HepG2 (cell line): ENCODE measurements around the gene YAP1. TPM values are rescaled to one million over a fixed set of nuclear protein-coding genes. Genes with fewer than 3 reads are reported as not detected.
A peak's percentile ranks its signal among the peaks of the same experiment; 100 is the strongest.

Experiments used
- ARNTL ChIP-seq: sonication (generic); formaldehyde crosslinking; IDR thresholded peaks from 2 replicates; pipeline ENCODE4 v1.4.0; 2020; ENCODE audit warnings: mild to moderate bottlenecking, missing genetic modification reagents
- CCAR2 ChIP-seq: fragments of 200-400 bp; formaldehyde crosslinking; optimal IDR thresholded peaks from 2 replicates; pipeline ENCODE3; 2018; ENCODE audit warnings: low read depth, mild to moderate bottlenecking, low read length, moderate library complexity
- JUND ChIP-seq: sonication (generic); formaldehyde crosslinking; IDR thresholded peaks from 2 replicates; pipeline ENCODE4 v1.8.0; 2022; ENCODE audit warnings: mild to moderate bottlenecking, missing genetic modification reagents
- MIER3 ChIP-seq: IDR thresholded peaks from 2 replicates; pipeline ENCODE4 v1.6.1; 2016; ENCODE audit warnings: missing compliant biosample characterization, borderline replicate concordance
- RBM39 ChIP-seq: fragments of 200-400 bp; formaldehyde crosslinking; IDR thresholded peaks from one replicate; pipeline ENCODE4 v1.6.1; 2018; ENCODE audit warnings: antibody characterized with exemption, mild to moderate bottlenecking, low read depth, low read length; ENCODE audit not compliant: poor library complexity, severe bottlenecking
- REST ChIP-seq, 2 experiments: IDR thresholded peaks; 2 replicates each; pipeline ENCODE4 v1.6.1; 2011 to 2012; ENCODE audit warnings: low read length in 2 of 2, borderline replicate concordance in 1 of 2, low read depth in 1 of 2, mild to moderate bottlenecking in 1 of 2, moderate library complexity in 1 of 2
- TRIM22 ChIP-seq: fragments of 450-650 bp; IDR thresholded peaks from 2 replicates; pipeline ENCODE4 v1.6.1; 2017
- ZBED4 ChIP-seq: sonication (generic); formaldehyde crosslinking; IDR thresholded peaks from 2 replicates; pipeline ENCODE4 v1.4.0; 2020; ENCODE audit warnings: missing genetic modification reagents, borderline replicate concordance
- ZIK1 ChIP-seq: sonication (generic); formaldehyde crosslinking; IDR thresholded peaks from 2 replicates; pipeline ENCODE4 v1.5.0; 2020; ENCODE audit warnings: mild to moderate bottlenecking, low read depth, missing genetic modification reagents, borderline replicate concordance
- ZNF138 ChIP-seq: sonication (generic); formaldehyde crosslinking; IDR thresholded peaks from 2 replicates; pipeline ENCODE4 v1.5.0; 2020; ENCODE audit warnings: mild to moderate bottlenecking, low read depth, missing genetic modification reagents
- ZNF20 ChIP-seq: sonication (generic); formaldehyde crosslinking; IDR thresholded peaks from 2 replicates; pipeline ENCODE4 v1.4.0; 2020; ENCODE audit warnings: mild to moderate bottlenecking, moderate library complexity, missing genetic modification reagents
- ZNF609 ChIP-seq: sonication (generic); formaldehyde crosslinking; IDR thresholded peaks from 2 replicates; pipeline ENCODE4 v1.4.0; 2020; ENCODE audit warnings: mild to moderate bottlenecking, missing genetic modification reagents, borderline replicate concordance
- ZSCAN12 ChIP-seq: sonication (generic); formaldehyde crosslinking; IDR thresholded peaks from 2 replicates; pipeline ENCODE4 v1.9.0; 2021; ENCODE audit warnings: mild to moderate bottlenecking, missing genetic modification reagents
- polyA plus RNA-seq, 8 experiments: library from polyadenylated mRNA; depleted of rRNA in 3 of 8; stranded (reverse) in 7 of 8; unstranded in 1 of 8; fragments of >200 nt; fragmentation: Illumina TruSeq in 4 of 8; extraction: Trizol in 4 of 8; gene quantifications; 2 replicates each; pipeline versions ENCODE4 v1.2.1 to v1.2.3, GENCODE V29; 2011 to 2016; ENCODE audit warnings: low read depth in 4 of 8, missing spikeins in 1 of 8, mixed read lengths in 1 of 8; ENCODE audit not compliant: insufficient read depth in 1 of 8
- total RNA-seq, 5 experiments: library from RNA; depleted of rRNA; stranded (reverse); fragments of >200 nt; fragmentation: Illumina TruSeq; extraction: Trizol; gene quantifications; 2 replicates each; pipeline ENCODE4 v1.2.3, GENCODE V29; 2016; ENCODE audit warnings: low read depth in 1 of 5
- TF ChIP-seq, protein P1 (sequence below): sonication (generic); formaldehyde crosslinking; IDR thresholded peaks from 2 replicates; pipeline ENCODE4 v1.8.0; 2022; ENCODE audit warnings: missing genetic modification reagents, low read depth, mild to moderate bottlenecking, borderline replicate concordance

YAP1 gene
- total and polyA plus RNA-seq, 2 of the 13 experiments (the other 11 are each of a cell fraction or from before 2014, with no cell fraction given): 59.5 to 91.0 TPM

GRCh38 chr11:102186551-102187191 is 76.4 kb downstream of the YAP1 start (continued):
- TF ChIP-seq ZNF609 (CRISPR knock-in tag) (peak; percentile 65; the same call in 1 of the 2 replicates), MIER3 (CRISPR knock-in tag) (no peak), ZNF20 (CRISPR knock-in tag) (no peak), CCAR2 (no peak), RBM39 (no peak), JUND (CRISPR knock-in tag) (no peak), ZIK1 (CRISPR knock-in tag) (no peak), ZBED4 (no peak), ZSCAN12 (CRISPR knock-in tag) (no peak), ZNF138 (CRISPR knock-in tag) (no peak), ARNTL (CRISPR knock-in tag) (no peak), REST (IDR thresholded peaks at IDR 0.05; ENCODE audit: borderline replicate concordance in 1 of 2, low read depth in 1 of 2, low read length in 2 of 2) (no peak; a peak in 1 of 4 replicates), TRIM22 (no peak)
- TF ChIP-seq, protein P1, sequence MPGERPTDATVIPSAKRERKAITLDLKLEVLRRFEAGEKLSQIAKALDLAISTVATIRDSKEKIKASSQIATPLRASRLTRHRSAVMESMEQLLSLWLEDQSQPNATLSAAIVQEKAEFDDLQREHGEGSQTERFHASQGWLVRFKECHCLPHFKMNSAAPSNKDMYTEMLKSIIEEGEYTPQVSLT (CRISPR knock-in tag): no peak
